Measurements from ENCODE around the gene KIAA0232.
"Not testable (repeated sequence)": the region's sequence is repeated elsewhere in the genome, so short reads cannot be mapped to it uniquely, and the experiment has no call there.

The KIAA0232 gene

GRCh38 chr4:6788123-6788522, 5.6 kb downstream of the KIAA0232 start:
- H3K79me2 ChIP-seq (ENCODE audit: low read length), result peaks cover 97% of the 10 kb centered on the region
- H4K20me1 ChIP-seq (ENCODE audit: insufficient read depth, low read length), result peaks cover 56% of the 10 kb centered on the region
- H3K4me3 ChIP-seq (ENCODE audit: low read length), result no peak overlapping the region
- no peaks in the 10 kb centered on the region for H3K27me3 ChIP-seq (ENCODE audit: low read depth, low read length)
- no peak overlapping the region for H3K27ac ChIP-seq (ENCODE audit: low read length)
- no peak overlapping the region for H2AFZ ChIP-seq (ENCODE audit: low read depth, low read length)
- H3K4me2 ChIP-seq (ENCODE audit: low read length), result no peak overlapping the region
- no peak for TF ChIP-seq CTCF (IDR thresholded peaks at IDR 0.05; ENCODE audit: low read depth, low read length)
- H3K9ac ChIP-seq (ENCODE audit: low read length), result no peak overlapping the region
- H3K9me3 ChIP-seq (ENCODE audit: insufficient read depth, low read length), result peaks cover 2% of the 10 kb centered on the region; the same call in 1 of the 2 replicates
- peaks cover 11% of the 10 kb centered on the region for H3K4me1 ChIP-seq (ENCODE audit: low read length)
- peaks cover 26% of the 10 kb centered on the region for H3K36me3 ChIP-seq (replicated peaks; ENCODE audit: low read depth, low read length)

- not testable (repeated sequence) for H3K27me3 ChIP-seq (ENCODE audit: low read depth, low read length); H3K4me2 ChIP-seq (ENCODE audit: low read length); H3K4me1 ChIP-seq (ENCODE audit: low read length); H3K9me3 ChIP-seq (ENCODE audit: insufficient read depth, low read length); H3K9ac ChIP-seq (ENCODE audit: low read length); H3K4me3 ChIP-seq (ENCODE audit: low read length); H3K27ac ChIP-seq (ENCODE audit: low read length); H2AFZ ChIP-seq (ENCODE audit: low read depth, low read length)
- Histone ChIP-seq H3K36me3 (replicated peaks; ENCODE audit: low read depth, low read length) (peaks cover 31% of the 10 kb centered on the region), H3K79me2 (ENCODE audit: low read length) (peaks cover 98% of the 10 kb centered on the region), H4K20me1 (ENCODE audit: insufficient read depth, low read length) (peaks cover 55% of the 10 kb centered on the region)
These were observed 8.7 kb downstream of the KIAA0232 start for GRCh38 chr4:6791245-6791644.

GRCh38 chr4:6791796-6792195, 9.3 kb downstream of the KIAA0232 start:
- not testable (repeated sequence) for H3K4me2 ChIP-seq (ENCODE audit: low read length); H3K4me1 ChIP-seq (ENCODE audit: low read length); H3K4me3 ChIP-seq (ENCODE audit: low read length); H3K27me3 ChIP-seq (ENCODE audit: low read depth, low read length); H3K9ac ChIP-seq (ENCODE audit: low read length); H3K9me3 ChIP-seq (ENCODE audit: insufficient read depth, low read length); H3K27ac ChIP-seq (ENCODE audit: low read length); H2AFZ ChIP-seq (ENCODE audit: low read depth, low read length)
- Histone ChIP-seq H4K20me1 (ENCODE audit: insufficient read depth, low read length) (peaks cover 55% of the 10 kb centered on the region), H3K36me3 (replicated peaks; ENCODE audit: low read depth, low read length) (peaks cover 36% of the 10 kb centered on the region), H3K79me2 (ENCODE audit: low read length) (peaks cover 98% of the 10 kb centered on the region)

- no peak overlapping the region for H3K9ac ChIP-seq (ENCODE audit: low read length)
- no peaks in the 10 kb centered on the region for H3K27me3 ChIP-seq (ENCODE audit: low read depth, low read length)
- H3K4me2 ChIP-seq (ENCODE audit: low read length), result no peak overlapping the region
- TF ChIP-seq CTCF (IDR thresholded peaks at IDR 0.05; ENCODE audit: low read depth, low read length) (no peak), EZH2phosphoT487 (IDR thresholded peaks at IDR 0.05; ENCODE audit: low read depth) (no peak)
- peaks cover 25% of the 10 kb centered on the region for H3K36me3 ChIP-seq (replicated peaks; ENCODE audit: low read depth, low read length)
- no peak overlapping the region for H3K27ac ChIP-seq (ENCODE audit: low read length)
- H3K79me2 ChIP-seq (ENCODE audit: low read length), result peaks cover 96% of the 10 kb centered on the region
- 0 out of 2 replicates have a peak, but pooled peaks cover 3% of the 10 kb centered on the region for H3K4me1 ChIP-seq (ENCODE audit: low read length)
- H4K20me1 ChIP-seq (ENCODE audit: insufficient read depth, low read length), result peaks cover 50% of the 10 kb centered on the region
- H3K4me3 ChIP-seq (ENCODE audit: low read length), result no peak overlapping the region
- no peak overlapping the region for H2AFZ ChIP-seq (ENCODE audit: low read depth, low read length)
- H3K9me3 ChIP-seq (ENCODE audit: insufficient read depth, low read length), result peaks cover 2% of the 10 kb centered on the region; the same call in 1 of the 2 replicates
These were observed 11.7 kb downstream of the KIAA0232 start for GRCh38 chr4:6794189-6794588.

GRCh38 chr4:6795821-6796220, 13.3 kb downstream of the KIAA0232 start:
- Histone ChIP-seq H3K4me3 (ENCODE audit: low read length) (no peak overlapping the region), H2AFZ (ENCODE audit: low read depth, low read length) (no peak overlapping the region), H3K79me2 (ENCODE audit: low read length) (peaks cover 96% of the 10 kb centered on the region), H3K27me3 (ENCODE audit: low read depth, low read length) (no peaks in the 10 kb centered on the region), H4K20me1 (ENCODE audit: insufficient read depth, low read length) (peaks cover 50% of the 10 kb centered on the region), H3K9me3 (ENCODE audit: insufficient read depth, low read length) (peaks cover 2% of the 10 kb centered on the region; the same call in 1 of the 2 replicates), H3K4me1 (ENCODE audit: low read length) (no peaks in the 10 kb centered on the region), H3K27ac (ENCODE audit: low read length) (no peak overlapping the region), H3K36me3 (replicated peaks; ENCODE audit: low read depth, low read length) (peaks cover 22% of the 10 kb centered on the region), H3K4me2 (ENCODE audit: low read length) (no peak overlapping the region), H3K9ac (ENCODE audit: low read length) (no peak overlapping the region)
- TF ChIP-seq CTCF (IDR thresholded peaks at IDR 0.05; ENCODE audit: low read depth, low read length) (no peak), EZH2phosphoT487 (IDR thresholded peaks at IDR 0.05; ENCODE audit: low read depth) (no peak)

GRCh38 chr4:6797368-6797767, 14.8 kb downstream of the KIAA0232 start:
- H4K20me1 ChIP-seq (ENCODE audit: insufficient read depth, low read length), result peaks cover 55% of the 10 kb centered on the region
- not testable (repeated sequence) for H3K4me3 ChIP-seq (ENCODE audit: low read length); H3K4me2 ChIP-seq (ENCODE audit: low read length); H3K27ac ChIP-seq (ENCODE audit: low read length); H2AFZ ChIP-seq (ENCODE audit: low read depth, low read length); H3K27me3 ChIP-seq (ENCODE audit: low read depth, low read length); H3K9me3 ChIP-seq (ENCODE audit: insufficient read depth, low read length); H3K4me1 ChIP-seq (ENCODE audit: low read length); H3K9ac ChIP-seq (ENCODE audit: low read length)
- H3K36me3 ChIP-seq (replicated peaks; ENCODE audit: low read depth, low read length), result peaks cover 11% of the 10 kb centered on the region
- H3K79me2 ChIP-seq (ENCODE audit: low read length), result peaks cover 97% of the 10 kb centered on the region

Measured in OCI-LY3 (cell line).